LoVo (cell line): ENCODE data around the gene ISCU.

Experiments used
- DNase-seq: peaks from one replicate; pipeline ENCODE4 v3.0.0-alpha.2; 2016; ENCODE audit warnings: low spot score

ISCU gene

DNA sequence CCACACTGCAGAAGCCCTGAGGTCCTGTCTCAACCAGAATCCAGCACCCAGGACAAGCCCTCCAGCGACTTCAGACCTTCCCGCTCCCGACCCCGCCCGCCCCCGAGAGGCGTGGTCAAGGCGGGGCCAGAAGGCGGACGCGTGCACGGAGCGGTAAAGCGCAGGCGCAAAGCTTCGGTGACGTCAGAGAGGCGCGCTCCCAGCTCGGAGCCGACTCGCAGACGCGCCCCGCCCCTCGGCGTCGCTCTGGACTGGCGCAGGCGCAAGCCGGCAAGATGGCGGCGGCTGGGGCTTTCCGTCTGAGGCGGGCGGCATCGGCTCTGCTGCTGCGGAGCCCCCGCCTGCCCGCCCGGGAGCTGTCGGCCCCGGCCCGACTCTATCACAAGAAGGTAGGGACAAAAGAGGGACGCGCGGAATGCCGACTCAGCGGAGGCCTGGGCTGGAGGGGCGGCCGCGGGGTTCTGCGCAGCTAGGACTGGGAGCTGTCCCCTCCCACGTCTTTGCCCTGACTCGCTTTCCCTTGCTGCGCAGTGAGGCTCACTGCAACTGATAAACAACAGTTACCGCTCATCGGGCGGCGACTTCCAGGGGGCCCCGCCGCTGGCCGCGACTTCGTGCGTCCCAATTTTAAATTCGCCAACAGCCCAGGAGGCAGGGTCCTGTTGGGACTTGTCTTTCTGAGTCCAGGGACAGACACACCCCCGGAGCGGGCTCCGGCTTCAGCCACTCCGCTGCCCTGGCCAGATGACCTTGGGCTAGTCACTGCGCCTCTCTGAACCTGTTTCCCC is at the start of gene ISCU:
Gene ISCU (plus strand): TSS at position 249 of the 788 bp plus-strand sequence. CDS start 27 bp downstream, at position 276.
- peak; percentile 100 for DNase-seq

DNA sequence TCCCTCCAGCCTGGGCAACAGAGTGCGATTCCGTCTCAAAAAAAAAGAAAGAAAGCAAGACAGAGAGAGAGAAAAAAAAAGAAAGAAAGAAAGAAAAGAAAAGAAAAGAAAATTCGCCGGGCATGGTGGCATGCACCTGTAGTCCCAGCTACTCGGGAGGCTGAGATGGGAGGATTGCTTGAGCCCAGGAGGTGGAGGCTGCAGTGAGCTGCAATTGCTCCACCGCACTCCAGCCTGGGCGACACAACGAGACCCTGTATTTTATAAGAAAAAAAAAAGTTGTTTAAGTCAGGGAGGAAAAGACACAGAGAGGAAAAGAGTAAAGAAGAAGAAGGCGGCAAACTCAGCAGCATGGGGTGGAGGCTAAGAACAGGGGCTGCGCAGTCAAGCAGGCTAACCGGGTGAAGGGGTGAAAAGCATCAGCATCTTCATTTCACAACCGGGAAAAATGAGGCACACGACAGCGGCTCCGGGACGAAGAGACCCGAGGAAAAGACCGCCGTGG is 47.9 kb upstream of the ISCU start:
- DNase-seq: no peak

DNA sequence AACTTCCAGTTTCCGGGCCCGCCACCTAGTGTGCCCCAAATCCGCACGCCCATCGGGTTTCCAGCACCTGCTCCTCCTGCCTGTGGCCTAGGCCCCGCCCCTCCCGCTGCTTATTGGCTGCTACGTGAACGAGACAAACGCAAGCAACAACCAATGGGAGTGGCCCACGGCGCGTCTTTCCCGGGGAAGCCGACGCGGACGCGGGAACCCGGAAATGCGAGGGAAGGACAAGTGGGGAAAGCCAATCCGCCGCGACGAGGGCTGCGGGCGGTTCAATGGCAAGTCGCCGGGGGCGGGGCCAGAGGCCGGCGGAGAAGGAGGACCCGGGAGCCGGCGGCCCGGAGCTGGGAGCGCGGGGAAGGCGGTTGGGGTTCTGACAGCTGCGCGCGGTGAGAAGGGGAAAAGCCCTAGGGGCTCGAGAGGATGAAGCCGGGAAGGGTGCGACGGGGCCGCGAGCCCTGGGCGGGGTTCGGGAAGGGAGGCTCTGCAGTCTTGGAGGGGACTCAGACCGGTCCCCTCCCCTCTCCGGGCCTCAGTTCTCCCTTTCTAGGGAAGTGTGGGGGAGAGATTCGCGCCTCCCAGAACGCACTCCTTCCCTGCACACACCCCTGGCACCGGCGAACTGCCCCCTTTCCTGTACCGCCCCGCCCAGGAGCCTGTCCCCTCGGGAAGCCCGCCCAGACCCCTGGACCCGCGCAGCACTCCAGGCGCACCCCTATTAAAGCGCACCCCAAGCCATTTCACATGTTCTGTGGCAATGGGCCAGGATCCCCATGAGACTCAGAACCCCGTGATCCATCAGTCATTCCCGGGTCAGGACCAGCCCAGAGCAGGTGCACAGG is 47.2 kb upstream of the ISCU start, which contains the start of gene FICD:
Gene FICD (plus strand): TSS at position 305 of the 842 bp plus-strand sequence. CDS start 1,696 bp downstream, outside the sequence.
- peak; percentile 100 for DNase-seq

DNA sequence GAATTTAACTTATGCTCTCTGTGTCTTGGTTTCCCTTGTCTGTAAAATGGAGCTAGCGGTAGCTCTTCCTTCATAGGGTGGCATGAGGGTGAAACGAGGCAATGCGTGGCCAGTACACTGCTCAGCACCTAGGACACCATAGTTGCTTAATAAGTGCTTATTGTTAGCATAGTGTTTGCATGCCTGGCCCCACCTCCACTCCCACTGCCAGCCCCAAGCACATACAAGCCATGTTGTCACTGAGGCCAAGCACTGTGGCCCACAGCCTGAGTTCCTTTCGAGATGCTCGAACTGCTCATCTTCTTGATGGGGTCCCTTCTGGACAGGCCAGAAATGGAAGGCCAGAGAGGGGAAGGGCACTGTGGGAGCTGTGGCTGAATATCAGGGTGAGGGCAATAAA is 46.5 kb upstream of the ISCU start:
- DNase-seq: no peak

DNA sequence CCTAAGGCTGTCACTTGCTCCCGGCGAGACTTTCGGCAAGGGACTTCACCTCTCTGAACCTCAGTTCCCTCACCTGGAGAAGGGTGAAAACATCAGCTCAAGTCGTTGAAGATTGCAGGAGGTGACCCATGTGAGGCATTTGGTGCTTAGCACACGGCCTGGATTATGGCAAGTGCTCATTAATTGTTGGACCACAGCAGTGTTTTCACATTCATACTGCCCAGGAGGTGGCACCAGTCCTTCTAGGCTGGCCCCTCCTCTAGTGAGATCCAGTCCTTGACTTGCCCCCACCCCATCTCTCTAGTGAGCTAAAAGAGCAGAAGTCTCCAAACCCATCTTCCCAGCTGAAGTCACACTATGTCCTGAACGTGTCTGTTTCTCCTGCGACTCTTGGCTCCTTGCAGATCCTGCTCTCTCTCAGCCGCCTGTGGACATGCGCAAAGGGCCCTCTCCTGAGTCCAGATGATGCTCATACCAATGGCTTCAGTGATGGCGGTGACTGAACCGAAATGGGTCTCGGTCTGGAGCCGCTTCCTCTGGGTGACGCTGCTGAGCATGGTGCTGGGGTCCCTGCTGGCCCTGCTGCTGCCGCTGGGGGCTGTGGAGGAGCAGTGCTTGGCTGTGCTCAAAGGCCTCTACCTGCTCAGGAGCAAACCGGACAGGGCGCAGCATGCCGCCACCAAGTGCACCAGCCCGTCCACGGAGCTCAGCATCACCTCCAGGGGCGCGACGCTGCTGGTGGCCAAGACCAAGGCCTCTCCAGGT is 45.7 kb upstream of the ISCU start:
- DNase-seq: no peak

DNA sequence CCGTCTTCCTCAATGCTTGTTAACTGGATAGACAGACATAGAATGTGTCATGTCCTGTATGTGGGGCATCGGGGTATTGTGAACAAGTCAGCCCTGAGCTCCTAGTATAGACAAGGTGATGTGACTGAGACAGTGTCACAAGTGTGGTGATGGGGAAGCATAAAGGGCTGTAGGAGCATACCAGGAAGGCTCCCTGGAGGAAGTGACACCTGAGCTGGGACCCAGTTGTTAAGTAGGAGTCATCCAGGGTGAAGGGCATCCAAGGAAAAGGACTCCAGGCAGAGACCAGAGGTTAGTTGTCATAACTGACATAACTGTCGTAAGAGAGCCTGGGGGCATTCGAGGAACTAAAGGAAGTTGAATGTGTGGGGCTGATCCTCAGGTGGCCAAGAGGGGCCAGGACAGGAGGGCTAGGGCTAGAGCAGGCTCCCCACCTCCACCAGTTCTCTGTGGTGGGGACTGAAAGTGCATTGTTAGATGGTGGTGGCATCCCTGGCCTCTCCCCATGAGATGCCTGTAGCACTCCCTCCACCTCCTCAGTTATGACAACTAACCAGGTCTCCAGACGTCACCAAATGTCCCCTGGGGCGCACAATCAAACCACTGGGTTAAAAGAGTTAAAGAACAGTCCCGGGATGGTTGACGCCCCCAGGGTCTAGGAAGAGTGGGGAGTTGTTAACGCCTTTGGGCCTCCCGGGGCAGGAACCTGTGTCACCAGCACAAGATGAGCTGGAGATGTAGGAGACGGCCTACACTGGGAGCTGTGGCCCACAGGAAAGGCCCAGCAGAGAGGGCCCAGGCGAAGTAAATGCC is 44.9 kb upstream of the ISCU start:
- no peak for DNase-seq

DNA sequence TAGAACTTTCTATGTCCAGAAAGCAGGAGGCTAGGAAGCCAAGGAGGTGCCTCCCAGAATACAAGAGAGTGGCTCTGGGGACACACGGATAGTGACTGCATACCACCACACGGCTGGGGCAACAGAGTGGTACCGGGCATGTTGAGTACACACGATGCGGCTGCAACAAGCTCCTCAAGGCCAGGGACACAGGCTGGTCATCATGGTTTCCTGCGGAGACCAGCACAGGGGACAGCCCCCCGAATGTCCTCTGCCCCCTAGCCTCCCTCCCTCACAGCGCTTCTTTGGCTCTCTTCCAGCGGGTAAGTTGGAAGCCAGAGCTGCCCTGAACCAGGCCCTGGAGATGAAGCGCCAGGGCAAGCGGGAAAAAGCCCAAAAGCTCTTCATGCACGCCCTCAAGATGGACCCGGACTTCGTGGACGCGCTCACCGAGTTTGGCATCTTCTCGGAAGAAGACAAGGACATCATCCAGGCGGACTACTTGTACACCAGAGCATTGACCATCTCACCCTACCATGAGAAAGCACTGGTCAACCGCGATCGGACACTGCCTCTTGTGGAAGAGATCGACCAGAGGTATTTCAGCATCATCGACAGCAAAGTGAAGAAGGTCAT is 44.2 kb upstream of the ISCU start:
- no peak for DNase-seq

DNA sequence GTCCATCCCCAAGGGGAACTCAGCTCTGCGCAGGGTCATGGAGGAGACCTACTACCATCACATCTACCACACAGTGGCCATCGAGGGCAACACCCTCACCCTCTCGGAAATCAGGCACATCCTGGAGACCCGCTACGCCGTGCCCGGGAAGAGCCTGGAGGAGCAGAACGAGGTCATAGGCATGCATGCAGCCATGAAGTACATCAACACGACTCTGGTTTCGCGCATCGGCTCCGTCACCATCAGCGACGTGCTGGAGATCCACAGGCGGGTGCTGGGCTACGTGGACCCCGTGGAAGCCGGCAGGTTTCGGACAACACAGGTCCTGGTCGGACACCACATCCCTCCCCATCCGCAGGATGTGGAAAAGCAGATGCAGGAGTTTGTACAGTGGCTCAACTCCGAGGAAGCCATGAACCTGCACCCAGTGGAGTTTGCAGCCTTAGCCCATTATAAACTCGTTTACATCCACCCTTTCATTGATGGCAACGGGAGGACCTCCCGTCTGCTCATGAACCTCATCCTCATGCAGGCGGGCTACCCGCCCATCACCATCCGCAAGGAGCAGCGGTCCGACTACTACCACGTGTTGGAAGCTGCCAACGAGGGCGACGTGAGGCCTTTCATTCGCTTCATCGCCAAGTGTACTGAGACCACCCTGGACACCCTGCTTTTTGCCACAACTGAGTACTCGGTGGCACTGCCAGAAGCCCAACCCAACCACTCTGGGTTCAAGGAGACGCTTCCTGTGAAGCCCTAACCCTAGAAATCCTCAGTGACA is 43.5 kb upstream of the ISCU start:
- no peak for DNase-seq

DNA sequence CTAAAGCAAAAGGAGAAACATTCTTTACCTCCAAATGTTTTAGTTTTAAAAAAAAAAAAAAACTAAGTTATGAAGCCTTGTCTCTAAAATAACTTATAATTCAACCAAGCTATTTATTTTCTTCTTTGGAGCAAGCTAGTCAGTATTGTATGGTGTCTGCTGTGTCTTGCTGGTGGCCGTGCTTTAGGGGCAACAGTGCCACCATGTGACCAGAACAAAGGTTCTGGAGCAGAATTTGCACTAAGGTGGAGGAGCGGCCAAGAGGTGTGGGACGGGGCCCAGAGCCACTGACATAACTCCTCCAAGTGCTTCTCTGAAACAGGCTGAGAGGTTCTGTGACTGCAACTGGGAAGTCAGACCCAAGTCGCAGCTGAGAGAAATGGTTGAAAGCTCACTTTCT is 42.8 kb upstream of the ISCU start:
- no peak for DNase-seq

DNA sequence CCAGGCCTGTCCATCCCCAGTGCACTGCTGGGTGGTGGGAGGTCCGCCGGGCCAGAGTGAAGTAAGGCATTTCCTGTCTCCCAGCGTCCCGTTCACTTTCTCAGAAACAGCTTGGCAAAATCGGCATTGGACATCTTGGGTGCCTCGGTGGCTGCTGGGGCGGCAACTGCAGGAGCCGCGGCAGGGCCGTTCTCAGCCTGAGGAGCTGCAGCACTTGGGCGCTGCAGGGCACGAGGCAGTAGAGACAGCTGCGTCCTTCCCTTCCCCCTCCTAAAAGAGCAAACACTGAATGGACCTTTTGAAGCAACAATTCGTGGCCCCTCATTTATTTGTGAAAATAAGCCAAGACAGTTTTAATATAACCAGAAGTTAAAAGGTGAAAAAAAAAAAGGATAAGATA is 39.0 kb upstream of the ISCU start:
- no peak for DNase-seq

DNA sequence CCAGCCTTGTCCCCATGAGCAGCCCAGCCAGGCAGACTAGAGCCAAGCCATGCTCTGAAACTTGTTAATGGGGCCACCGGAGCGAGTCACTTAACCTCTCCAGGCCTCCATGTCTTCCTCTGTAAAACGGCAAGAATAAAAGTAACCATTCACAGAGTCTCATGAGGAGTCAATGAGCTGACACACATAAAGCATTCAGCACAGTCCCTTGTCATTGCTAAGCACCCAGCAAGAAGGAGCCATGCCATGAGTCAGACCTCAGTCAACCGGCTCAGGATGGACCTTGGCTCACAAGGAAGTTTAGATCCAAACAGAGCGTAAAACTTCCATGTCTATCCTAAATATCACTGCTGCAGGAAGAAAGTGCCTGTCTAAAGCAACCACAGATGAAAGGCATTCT is 36.7 kb upstream of the ISCU start:
- DNase-seq: no peak

DNA sequence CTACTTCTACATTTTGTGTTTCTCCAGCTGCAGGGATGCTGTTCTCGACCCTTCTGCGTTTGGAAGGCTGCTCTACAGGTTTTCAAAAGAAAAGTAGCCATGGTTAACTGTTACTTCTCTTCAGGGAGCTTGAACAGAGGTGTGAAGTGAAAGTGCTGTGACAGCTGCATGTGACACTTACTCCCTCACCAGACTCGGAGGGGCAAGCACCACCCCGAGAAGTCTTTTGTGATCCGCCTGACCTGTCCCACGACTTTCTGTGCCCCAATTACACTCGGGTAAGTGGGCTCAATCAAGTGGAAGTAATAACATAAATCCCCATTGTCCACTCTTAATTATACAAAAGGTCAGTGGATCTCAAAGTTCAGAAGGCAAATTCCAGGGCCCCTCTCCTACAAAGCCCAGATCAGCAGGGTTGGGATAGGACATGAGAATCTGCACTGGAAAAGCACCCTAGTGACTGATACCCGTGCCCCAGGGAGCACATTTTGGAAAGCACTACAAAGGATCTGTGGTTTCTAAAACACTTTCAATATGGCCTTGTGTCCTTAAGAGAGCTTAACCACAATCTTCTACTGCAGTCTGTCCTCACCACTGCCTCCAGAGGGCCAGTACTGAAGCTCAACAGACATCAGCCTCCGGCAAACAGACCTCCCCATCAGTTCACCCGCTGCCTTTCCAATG is 35.8 kb upstream of the ISCU start:
- no peak for DNase-seq

DNA sequence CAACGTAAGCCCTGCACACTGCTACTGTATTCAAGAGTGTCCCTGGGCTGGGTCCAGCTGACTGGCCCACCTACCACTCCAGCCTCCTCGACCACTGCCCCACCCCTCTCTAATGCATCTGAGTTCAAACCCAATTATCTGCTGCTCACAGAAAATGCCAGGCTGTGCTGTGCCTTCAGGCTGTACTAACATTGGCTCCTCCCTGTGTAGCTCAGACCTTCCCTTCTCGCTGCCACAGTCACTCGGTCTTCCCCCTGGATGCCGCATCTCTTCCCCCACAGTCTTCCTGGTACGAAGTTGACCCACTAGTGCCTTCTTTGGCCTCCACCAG is 35.3 kb upstream of the ISCU start:
- DNase-seq: no peak

DNA sequence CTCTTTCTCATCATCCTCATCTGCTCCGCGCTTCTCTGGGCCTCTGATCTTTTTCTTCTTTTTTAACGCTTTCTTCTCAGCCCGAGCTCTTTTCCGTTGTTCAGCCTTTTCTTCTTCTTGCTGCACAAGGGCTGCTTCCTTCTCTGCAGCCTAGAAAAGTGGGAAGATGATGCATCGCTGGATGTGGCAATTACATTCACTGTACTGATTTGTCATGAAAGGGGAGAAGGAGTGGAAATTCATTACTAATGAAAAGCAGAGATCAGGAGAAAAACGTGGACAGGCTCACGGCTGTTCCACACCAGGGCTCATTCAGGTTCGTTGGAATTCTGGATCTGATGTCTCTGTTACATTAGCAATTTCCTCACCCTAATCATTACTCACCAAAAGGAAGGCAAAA is 32.2 kb upstream of the ISCU start:
- no peak for DNase-seq

DNA sequence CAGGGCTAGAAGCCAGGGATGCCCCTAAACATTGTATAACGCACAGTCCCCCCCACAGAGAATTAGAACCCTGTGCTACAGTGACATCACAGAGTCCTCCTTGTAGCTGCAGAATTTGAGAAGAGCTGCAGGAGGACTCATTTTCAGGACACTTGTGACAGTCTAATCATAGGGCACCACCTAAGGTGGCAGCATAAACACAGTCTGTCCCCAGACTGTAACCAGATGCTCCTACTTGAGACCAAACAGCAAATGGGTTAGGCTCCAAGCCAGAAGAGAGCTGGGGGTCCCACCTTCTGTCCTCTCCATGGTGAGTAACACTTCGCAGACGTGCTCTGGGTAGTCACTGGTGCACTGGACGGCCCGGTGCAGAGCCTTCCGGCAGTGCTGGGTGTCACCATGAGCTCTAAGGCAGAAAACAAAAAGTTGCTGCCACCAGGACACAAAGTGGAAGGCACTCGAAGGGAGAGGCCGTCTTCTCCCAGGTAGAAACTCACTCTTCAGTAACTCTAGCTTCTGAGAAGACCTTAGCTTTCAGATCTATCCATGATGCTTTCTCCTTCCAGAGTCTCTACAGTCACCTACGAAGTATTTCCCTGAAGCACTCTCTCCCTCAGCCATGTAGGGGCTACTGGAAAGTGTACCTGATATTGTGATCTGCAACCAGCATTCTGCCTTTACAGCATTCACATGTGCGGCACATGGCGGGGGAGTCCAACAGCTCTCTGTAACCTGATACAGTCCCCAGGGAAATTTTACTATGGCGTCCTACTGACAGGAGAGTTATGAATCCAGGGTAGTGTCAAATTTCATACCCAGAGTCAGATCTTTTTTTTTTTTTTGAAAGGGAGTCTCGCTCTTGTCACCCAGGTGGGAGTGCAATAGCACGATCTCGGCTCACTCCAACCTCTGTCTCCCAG is 30.2 kb upstream of the ISCU start:
- DNase-seq: no peak

DNA sequence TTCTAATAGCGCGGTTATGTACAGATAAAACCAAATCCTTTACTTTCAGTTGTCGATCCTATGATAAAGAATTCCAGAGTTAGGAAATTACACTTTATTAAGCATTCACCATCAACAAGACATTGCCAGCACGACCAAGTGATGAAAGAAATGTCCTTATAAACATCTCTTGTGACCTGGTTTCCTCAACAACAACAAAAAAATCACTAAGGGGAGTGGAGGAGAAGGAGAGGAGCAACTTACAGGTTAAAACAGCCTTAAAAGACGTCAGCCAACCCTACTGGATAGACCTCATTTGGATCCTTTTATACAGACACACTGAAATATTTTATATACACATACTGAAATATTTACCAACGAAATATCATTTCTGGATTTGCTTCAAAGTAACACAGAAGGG is 24.2 kb upstream of the ISCU start:
- no peak for DNase-seq

DNA sequence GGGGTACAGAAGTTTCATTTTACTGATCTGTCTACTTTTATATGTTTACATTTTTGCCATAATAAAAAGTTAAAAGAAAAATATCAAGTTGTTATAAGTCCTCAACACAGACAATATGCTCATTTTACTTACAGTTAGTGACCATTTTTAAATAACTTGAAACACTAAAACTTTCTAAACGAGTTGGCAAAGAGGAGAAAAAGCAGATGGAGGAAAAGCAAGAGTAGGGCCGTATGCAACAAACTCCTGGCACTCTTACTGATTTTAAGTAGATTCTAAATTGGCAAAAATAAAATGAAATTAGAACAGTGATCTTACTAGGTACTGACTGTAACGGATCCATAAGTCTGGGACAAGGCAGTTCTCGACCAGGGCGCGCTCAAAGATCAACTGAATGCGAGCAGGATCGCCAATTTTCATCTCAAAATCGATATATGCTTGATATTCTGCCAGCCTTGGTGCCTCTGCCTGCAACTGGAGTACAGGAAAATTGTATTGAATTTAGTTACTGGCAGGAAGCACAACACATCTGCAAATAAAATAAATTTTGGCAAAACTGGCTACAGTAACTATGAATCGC is 23.7 kb upstream of the ISCU start:
- DNase-seq: no peak

DNA sequence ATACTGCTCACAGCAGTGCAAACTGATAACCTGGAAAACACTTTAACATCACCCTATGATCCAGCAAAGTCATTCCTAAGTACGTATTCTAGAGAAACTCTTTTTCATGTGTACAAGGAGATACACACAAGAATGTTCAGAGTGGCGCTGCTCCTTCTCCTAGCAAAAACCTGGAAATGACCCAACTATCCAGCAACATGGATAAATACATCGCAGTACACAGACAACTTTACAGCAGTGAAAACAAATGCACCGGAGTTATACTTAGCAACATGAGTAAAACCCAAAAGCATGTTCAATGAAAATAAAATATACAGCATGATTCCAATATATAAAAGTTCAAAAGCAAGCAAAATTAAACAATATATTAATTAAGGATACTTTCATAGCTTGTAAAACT is 20.1 kb upstream of the ISCU start:
- no peak for DNase-seq
